ENCODE measurements around the gene EFEMP1.
A peak's percentile ranks its signal among the peaks of the same experiment; 100 is the strongest.
"Not testable (repeated sequence)": the region's sequence is repeated elsewhere in the genome, so short reads cannot be mapped to it uniquely, and the experiment has no call there.

Gene EFEMP1

DNA sequence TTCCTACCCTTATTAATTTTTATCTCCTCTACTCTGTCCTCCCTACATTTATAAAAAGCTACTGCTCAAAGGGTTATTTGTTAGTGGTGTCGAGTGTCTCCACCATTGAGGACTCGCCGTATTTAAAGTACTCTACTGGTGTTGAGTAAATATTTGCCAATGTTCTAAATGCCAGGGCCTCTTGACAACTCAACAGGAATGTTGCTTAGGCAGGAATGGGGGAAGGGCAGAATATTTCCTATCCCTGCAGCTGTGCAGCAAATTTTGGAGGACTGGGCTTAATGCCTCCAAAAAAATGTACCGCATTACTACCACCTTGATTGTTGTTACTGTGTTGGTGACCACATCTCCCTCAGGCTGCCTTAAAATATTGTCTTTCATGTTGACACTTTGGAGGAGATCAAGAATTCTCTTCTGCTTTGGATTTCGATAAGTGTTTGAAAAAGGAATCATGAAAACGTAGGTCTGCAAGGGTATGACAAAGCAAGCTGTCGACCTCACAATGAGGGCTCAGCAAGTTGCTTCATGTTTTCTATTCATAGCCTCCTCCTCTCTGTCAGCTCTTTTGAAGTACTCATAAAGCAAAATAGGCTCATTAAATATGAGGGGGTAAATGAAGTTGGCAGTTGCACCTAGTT lies 84.3 kb downstream of the EFEMP1 start:
- TF ChIP-seq, protein P1, sequence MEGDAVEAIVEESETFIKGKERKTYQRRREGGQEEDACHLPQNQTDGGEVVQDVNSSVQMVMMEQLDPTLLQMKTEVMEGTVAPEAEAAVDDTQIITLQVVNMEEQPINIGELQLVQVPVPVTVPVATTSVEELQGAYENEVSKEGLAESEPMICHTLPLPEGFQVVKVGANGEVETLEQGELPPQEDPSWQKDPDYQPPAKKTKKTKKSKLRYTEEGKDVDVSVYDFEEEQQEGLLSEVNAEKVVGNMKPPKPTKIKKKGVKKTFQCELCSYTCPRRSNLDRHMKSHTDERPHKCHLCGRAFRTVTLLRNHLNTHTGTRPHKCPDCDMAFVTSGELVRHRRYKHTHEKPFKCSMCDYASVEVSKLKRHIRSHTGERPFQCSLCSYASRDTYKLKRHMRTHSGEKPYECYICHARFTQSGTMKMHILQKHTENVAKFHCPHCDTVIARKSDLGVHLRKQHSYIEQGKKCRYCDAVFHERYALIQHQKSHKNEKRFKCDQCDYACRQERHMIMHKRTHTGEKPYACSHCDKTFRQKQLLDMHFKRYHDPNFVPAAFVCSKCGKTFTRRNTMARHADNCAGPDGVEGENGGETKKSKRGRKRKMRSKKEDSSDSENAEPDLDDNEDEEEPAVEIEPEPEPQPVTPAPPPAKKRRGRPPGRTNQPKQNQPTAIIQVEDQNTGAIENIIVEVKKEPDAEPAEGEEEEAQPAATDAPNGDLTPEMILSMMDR (conservative IDR thresholded peaks at IDR 0.05; ENCODE audit: low read length): no peak
- H3K4me3 ChIP-seq (ENCODE audit: low read length): no peak overlapping the region
- DNase-seq (ENCODE audit: low read depth): peak; percentile 50

DNA sequence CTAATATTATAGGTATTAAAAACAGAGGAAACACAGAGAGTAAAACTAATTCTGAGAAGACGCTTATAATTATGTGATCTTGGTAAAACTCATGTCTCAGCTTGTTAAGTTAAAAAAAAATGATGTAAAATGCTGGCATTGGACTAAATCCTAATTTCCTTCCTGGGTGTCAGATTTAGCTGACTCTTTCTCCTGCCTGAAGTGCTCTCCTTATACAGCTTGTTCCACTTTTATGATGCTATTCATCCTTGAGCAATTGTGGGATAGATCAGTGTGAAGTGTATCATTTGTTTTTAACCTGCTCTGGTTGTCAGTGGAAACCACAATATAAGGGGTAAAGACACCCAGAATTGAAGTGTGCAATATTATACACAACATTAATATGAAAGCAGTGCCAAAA lies 84.9 kb downstream of the EFEMP1 start:
- TF ChIP-seq, protein P1 (conservative IDR thresholded peaks at IDR 0.05; ENCODE audit: low read length): no peak
- no peak overlapping the region for H3K4me3 ChIP-seq (ENCODE audit: low read length)
- no peak for DNase-seq (ENCODE audit: low read depth)

DNA sequence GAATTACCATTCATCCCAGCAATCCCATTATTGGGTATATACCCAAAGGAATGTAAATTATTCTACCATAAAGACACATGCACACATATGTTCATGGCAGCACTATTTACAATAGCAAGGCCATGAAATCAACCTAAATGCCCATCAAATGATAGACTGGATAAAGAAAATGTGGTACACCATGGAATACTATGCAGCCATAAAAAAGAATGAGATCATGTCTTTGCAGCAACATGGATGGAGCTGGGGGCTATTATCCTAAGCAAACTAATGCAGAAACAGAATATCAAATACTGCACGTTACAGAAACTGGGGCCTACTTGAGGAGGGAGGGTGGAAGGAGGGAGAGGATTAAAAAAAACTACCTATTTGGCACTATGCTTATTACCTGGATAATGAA lies 85.5 kb downstream of the EFEMP1 start:
- H3K4me3 ChIP-seq (ENCODE audit: low read length); DNase-seq (ENCODE audit: low read depth): not testable (repeated sequence)

DNA sequence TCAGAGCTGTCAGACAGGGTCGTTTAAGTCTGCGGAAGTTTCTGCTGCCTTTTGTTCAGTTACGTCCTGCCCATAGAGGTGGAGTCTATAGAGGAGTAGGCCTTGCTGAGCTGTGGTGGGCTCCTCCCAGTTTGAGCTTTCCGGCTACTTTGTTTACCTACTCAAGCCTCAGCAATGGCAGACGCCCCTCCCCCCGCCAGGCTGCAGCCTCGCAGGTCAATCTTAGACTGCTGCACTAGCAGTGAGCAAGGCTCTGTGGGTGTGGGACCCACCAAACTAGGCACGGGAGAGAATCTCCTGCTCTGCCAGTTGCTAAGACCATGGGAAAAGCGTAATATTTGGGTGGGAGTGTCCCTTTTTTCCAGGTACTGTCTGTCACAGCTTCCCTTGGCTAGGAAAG lies 86.5 kb downstream of the EFEMP1 start:
- no peak for DNase-seq (ENCODE audit: low read depth)
- TF ChIP-seq, protein P1 (conservative IDR thresholded peaks at IDR 0.05; ENCODE audit: low read length): no peak
- H3K4me3 ChIP-seq (ENCODE audit: low read length): no peak overlapping the region

DNA sequence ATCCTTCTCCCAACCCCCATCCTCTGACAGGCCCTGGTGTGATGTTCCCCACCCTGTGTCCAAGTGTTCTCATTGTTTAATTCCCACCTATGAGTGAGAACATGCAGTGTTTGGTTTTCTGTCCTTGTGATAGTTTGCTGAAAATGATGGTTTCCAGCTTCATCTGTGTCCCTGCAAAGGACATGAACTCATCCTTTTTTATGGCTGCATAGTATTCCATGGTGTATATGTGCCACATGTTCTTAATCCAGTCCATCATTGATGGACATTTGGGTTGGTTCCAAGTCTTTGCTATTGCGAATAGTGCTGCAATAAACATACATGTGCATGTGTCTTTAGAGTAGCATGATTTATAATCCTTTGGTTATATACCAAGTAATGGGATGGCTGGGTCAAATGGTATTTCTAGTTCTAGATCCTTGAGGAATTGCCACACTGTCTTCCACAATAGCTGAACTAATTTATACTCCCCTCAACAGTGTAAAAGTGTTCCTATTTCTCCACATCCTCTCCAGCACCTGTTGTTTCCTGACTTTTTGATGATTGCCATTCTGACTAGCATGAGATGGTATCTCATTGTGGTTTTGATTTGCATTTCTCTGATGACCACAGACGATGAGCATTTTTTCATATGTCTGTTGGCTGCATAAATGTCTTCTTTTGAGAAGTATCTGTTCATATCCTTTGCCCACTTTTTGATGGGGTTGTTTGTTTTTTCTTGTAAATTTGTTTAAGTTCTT lies 91.7 kb downstream of the EFEMP1 start:
- not testable (repeated sequence) for H3K4me3 ChIP-seq (ENCODE audit: low read length)
- DNase-seq (ENCODE audit: low read depth): peak; percentile 56

DNA sequence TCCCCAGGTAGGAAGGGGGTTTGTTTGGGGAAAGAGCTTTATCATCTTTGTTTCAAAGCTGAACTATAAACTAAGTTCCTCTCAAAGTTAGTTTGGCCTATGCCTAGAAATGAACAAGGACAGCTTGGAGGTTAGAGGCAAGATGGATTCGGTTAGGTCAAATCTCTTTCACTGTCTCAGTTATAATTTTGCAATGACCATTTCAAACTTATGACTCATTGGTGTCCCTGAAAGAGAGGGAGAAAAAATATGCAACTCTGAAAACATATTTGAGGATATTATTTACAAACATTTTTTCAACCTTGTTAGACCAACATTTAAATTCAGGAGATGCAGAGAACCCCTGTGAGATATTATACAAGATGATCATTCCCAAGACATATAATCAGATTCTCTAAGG lies 95.7 kb downstream of the EFEMP1 start:
- TF ChIP-seq, protein P1 (conservative IDR thresholded peaks at IDR 0.05; ENCODE audit: low read length): no peak
- DNase-seq (ENCODE audit: low read depth): peak; percentile 65
- no peak overlapping the region for H3K4me3 ChIP-seq (ENCODE audit: low read length)

DNA sequence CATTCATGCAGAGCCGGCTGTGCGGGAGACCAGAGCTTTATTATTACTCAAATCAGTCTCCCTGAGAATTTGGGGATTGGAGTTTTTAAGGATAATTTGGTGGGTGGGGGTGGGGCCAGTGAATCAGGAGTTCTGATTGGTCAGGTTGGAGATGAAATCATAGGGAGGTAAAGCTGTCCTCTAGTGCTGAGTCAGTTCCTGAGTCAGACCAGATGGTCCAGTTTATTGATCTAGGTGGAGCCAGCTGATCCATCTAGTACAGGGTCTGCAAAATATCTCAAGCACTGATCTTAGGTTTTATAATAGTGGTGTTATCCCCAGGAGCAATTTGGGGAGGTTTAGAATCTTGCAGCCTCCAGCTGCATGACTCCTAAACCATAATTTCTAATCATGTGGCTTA lies 96.2 kb downstream of the EFEMP1 start:
- H3K4me3 ChIP-seq (ENCODE audit: low read length): not testable (repeated sequence)
- DNase-seq (ENCODE audit: low read depth): peak; percentile 43

DNA sequence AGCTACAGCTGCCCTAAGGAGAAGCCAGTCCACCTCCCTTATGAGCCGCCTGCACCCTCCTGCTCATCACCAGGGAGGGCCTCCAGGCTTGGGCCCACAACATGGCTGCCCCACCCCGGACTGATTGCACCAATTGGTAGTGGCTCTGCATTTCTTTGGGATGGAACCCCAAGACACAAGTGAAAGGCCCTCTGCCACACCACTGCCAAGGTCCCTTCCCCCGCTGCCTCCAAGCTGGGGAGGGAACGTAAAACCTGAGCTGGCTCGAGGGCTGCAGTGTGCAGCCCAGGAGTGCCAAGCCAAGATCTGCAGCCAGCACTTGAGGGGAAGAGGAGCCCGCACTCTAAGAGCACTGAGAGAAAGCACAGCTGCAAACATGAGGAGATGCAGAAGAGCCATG lies 97.3 kb downstream of the EFEMP1 start:
- H3K4me3 ChIP-seq (ENCODE audit: low read length): no peak overlapping the region
- TF ChIP-seq, protein P1 (conservative IDR thresholded peaks at IDR 0.05; ENCODE audit: low read length): no peak
- no peak for DNase-seq (ENCODE audit: low read depth)
